HepG2 (cell line): Measurements from ENCODE around the gene HTRA2. TPM values are rescaled to one million over a fixed set of nuclear protein-coding genes. Genes with fewer than 3 reads are reported as not detected.

ENCODE experiments used
- ATAC-seq: fragments of 200-7000 bp; cut with Tn5 transposase; 3 replicates; pipeline ENCODE4 v1.9.1; 2020; ENCODE audit warnings: mild to moderate bottlenecking, moderate library complexity
- BruUV-seq: library from RNA; stranded (reverse); fragments of 400-500 nt; replicated peaks from 2 replicates; lab custom pipeline; 2021; lab: Mats Ljungman, UMichigan
- CTCF ChIA-PET: fragments of 300-600 bp; formaldehyde crosslinking; extraction: SDS; loops from one replicate; lab custom pipeline; 2021; ENCODE audit warnings: low total read pairs, inconsistent platforms, low intra/inter-chr PET ratio; lab: Yijun Ruan, JAX
- POLR2A ChIA-PET: fragments of 350-600 bp; sonication (Branson Sonifier 250); formaldehyde crosslinking; loops from one replicate; lab custom pipeline; 2020; ENCODE audit warnings: antibody characterized with exemption, inconsistent platforms; lab: Yijun Ruan, JAX
- DNase-seq: peaks from one replicate; pipeline ENCODE4 v3.0.0-alpha.2; 2015; ENCODE audit warnings: low spot score
- FAIRE-seq: peaks from 3 replicates; lab custom pipeline; 2011; peaks lifted over from hg19 to GRCh38; lab: Jason Lieb, UNC
- H2AFZ ChIP-seq: one replicate; pipeline ENCODE4 v1.6.1; 2011; ENCODE audit warnings: low read length, inconsistent platforms
- H3K27ac ChIP-seq: fragments of 300-600 bp; 3 replicates; pipeline ENCODE4 v1.8.0; 2011; ENCODE audit warnings: mixed run types, mild to moderate bottlenecking, mixed read lengths, low read length, inconsistent platforms; ENCODE audit not compliant: insufficient read depth; ENCODE audit errors: extremely low read length
- H3K27me3 ChIP-seq, 2 experiments: fragments of 200-600 bp in 1 of 2; 2 replicates in 1 of 2; 3 replicates in 1 of 2; pipeline versions ENCODE4 v1.6.0 to v1.8.0; 2011; ENCODE audit warnings: low read length in 2 of 2, mild to moderate bottlenecking in 2 of 2, moderate library complexity in 2 of 2, inconsistent platforms in 1 of 2; ENCODE audit not compliant: insufficient read depth in 2 of 2, control insufficient read depth in 1 of 2
- H3K36me3 ChIP-seq, 2 experiments: fragments of 200-600 bp in 1 of 2; replicated peaks in 1 of 2; 2 replicates in 1 of 2; 3 replicates in 1 of 2; pipeline versions ENCODE4 v1.5.1 to v1.8.0; 2011; ENCODE audit warnings: low read length in 2 of 2, inconsistent platforms in 1 of 2; ENCODE audit not compliant: insufficient read depth in 2 of 2, control insufficient read depth in 1 of 2
- H3K4me1 ChIP-seq: 2 replicates; pipeline ENCODE4 v1.5.1; 2012; ENCODE audit warnings: low read length, inconsistent platforms; ENCODE audit not compliant: insufficient read depth
- H3K4me2 ChIP-seq: 2 replicates; pipeline ENCODE4 v1.6.0; 2011; ENCODE audit warnings: low read depth, low read length, inconsistent platforms
- H3K4me3 ChIP-seq, 3 experiments: fragments of 200-600 bp in 1 of 3; sonication (generic), shearing (Covaris generic) in 1 of 3; replicated peaks in 1 of 3; 2 replicates each; pipeline ENCODE4 v1.5.1; 2011 to 2016; ENCODE audit warnings: low read length in 3 of 3, inconsistent platforms in 2 of 3, low read depth in 2 of 3, mild to moderate bottlenecking in 2 of 3, control low read depth in 1 of 3, mixed read lengths in 1 of 3; ENCODE audit not compliant: insufficient read depth in 1 of 3
- H3K79me2 ChIP-seq: one replicate; pipeline ENCODE4 v1.6.1; 2011; ENCODE audit warnings: low read length, inconsistent platforms; ENCODE audit not compliant: insufficient read depth
- H3K9ac ChIP-seq: 2 replicates; pipeline ENCODE4 v1.6.0; 2011; ENCODE audit warnings: mild to moderate bottlenecking, low read depth, low read length, inconsistent platforms; ENCODE audit not compliant: insufficient read depth
- H3K9me3 ChIP-seq: 2 replicates; pipeline ENCODE4 v1.5.1; 2012; ENCODE audit warnings: mild to moderate bottlenecking, low read length
- H4K20me1 ChIP-seq: 2 replicates; pipeline ENCODE4 v1.6.0; 2011; ENCODE audit warnings: inconsistent platforms, mild to moderate bottlenecking, low read length, moderate library complexity; ENCODE audit not compliant: insufficient read depth
- CEBPG ChIP-seq: IDR thresholded peaks from 2 replicates; pipeline ENCODE4 v1.6.1; 2016
- PRPF4 ChIP-seq: fragments of 200-400 bp; formaldehyde crosslinking; IDR thresholded peaks from 2 replicates; pipeline ENCODE4 v1.6.1; 2016; ENCODE audit warnings: low read length, low read depth; ENCODE audit not compliant: poor library complexity, severe bottlenecking
- TERF1 ChIP-seq: sonication (generic); formaldehyde crosslinking; IDR thresholded peaks from 2 replicates; pipeline ENCODE4 v1.8.0; 2022; ENCODE audit warnings: mild to moderate bottlenecking, missing genetic modification reagents, moderate library complexity
- TFDP1 ChIP-seq: IDR thresholded peaks from 2 replicates; pipeline ENCODE4 v1.6.1; 2016; ENCODE audit warnings: missing compliant biosample characterization, missing genetic modification reagents, borderline replicate concordance
- ZBTB20 ChIP-seq: sonication (generic); formaldehyde crosslinking; IDR thresholded peaks from 2 replicates; pipeline ENCODE4 v1.8.1; 2023; ENCODE audit warnings: missing genetic modification reagents, low read depth, mild to moderate bottlenecking, borderline replicate concordance
- ZFP91 ChIP-seq: sonication (generic); formaldehyde crosslinking; IDR thresholded peaks from 2 replicates; pipeline ENCODE4 v1.9.0; 2022; ENCODE audit warnings: missing genetic modification reagents, mild to moderate bottlenecking, borderline replicate concordance
- ZNF343 ChIP-seq: sonication (generic); formaldehyde crosslinking; IDR thresholded peaks from 2 replicates; pipeline ENCODE4 v1.4.0; 2020; ENCODE audit warnings: mild to moderate bottlenecking, missing genetic modification reagents
- ZNF816 ChIP-seq: sonication (generic); formaldehyde crosslinking; IDR thresholded peaks from 2 replicates; pipeline ENCODE4 v1.8.0; 2022; ENCODE audit warnings: missing genetic modification reagents, mild to moderate bottlenecking, borderline replicate concordance
- WGBS: methylation state at CpG from one replicate; pipeline ENCODE4 v1.1.6; 2017; ENCODE audit warnings: low lambda C conversion rate; 5-methylcytosine and 5-hydroxymethylcytosine counted together
- in situ Hi-C: cut with HindIII; loops from 2 replicates; pipeline ENCODE4 v1.10.0; 2017; ENCODE audit warnings: low pct_unique_long_range_greater_than_20kb; ENCODE audit not compliant: extremely low pct_ligation_motif_present
- intact Hi-C: fragments of 100-400 bp; cut with micrococcal nuclease; formaldehyde crosslinking; loops from one replicate; pipeline ENCODE4 v1.10.0; 2022; ENCODE audit not compliant: unreplicated experiment
- polyA plus RNA-seq, 8 experiments: library from polyadenylated mRNA; depleted of rRNA in 3 of 8; stranded (reverse) in 7 of 8; unstranded in 1 of 8; fragments of >200 nt; fragmentation: Illumina TruSeq in 4 of 8; extraction: Trizol in 4 of 8; gene quantifications; 2 replicates each; pipeline versions ENCODE4 v1.2.1 to v1.2.3, GENCODE V29; 2011 to 2016; ENCODE audit warnings: low read depth in 4 of 8, missing spikeins in 1 of 8, mixed read lengths in 1 of 8; ENCODE audit not compliant: insufficient read depth in 1 of 8
- total RNA-seq, 5 experiments: library from RNA; depleted of rRNA; stranded (reverse); fragments of >200 nt; fragmentation: Illumina TruSeq; extraction: Trizol; gene quantifications; 2 replicates each; pipeline ENCODE4 v1.2.3, GENCODE V29; 2016; ENCODE audit warnings: low read depth in 1 of 5
- TF ChIP-seq, protein P1 (sequence below): sonication (generic); formaldehyde crosslinking; IDR thresholded peaks from 2 replicates; pipeline ENCODE4 v1.5.0; 2020; ENCODE audit warnings: missing genetic modification reagents, mild to moderate bottlenecking, borderline replicate concordance

Gene HTRA2
- total and polyA plus RNA-seq, 2 of the 13 experiments (the other 11 are each of a cell fraction or from before 2014, with no cell fraction given) = 47.7 to 50.3 TPM

- Histone ChIP-seq H2AFZ (no peak overlapping the region), H3K27ac (peak overlapping the region; percentile 95), H3K36me3 (peaks cover 19 to 33% of the 10 kb centered on the region in 2 experiments), H3K9me3 (no peaks in the 10 kb centered on the region), H3K79me2 (peaks cover 36% of the 10 kb centered on the region), H3K27me3 (no peaks in the 10 kb centered on the region; a peak in 1 of 5 replicates), H3K9ac (peak overlapping the region; percentile 99), H3K4me3 (peak overlapping the region; percentile 84 to 100 (median 100)), H3K4me2 (peak overlapping the region; percentile 88), H3K4me1 (peaks cover 46% of the 10 kb centered on the region), H4K20me1 (no peaks in the 10 kb centered on the region)
- ChIA-PET CTCF (interaction anchor here (1.5 to 1.9 kb wide), 2 partner anchors 23 to 47 kb away, joined by 3 to 5 read pairs; partner anchors contain the start of genes CCDC142, PCGF1 and TTC31), POLR2A (interaction anchor here (0.6 to 5.9 kb wide), 25 partner anchors 8 to 352 kb away, joined by 3 to 93 read pairs (median 6); partner anchors contain the start of genes CCDC142, INO80B, LBX2 and LOXL3)
- 48% methylated on average over 33 of the region's 54 CpGs for WGBS
- DNase-seq (no peak), FAIRE-seq (no peak), ATAC-seq (peak; percentile 8)
- BruUV-seq = no TSS peak
- in situ Hi-C loops (no loop called here), intact Hi-C loops (no loop called here)
- TF ChIP-seq TFDP1 (CRISPR knock-in tag) (peak; percentile 45; the same call in 1 of the 2 replicates), ZNF816 (peak; percentile 15; the same call in 1 of the 2 replicates), ZNF343 (no peak), ZBTB20 (CRISPR knock-in tag) (0 out of 2 replicates have a peak, but pooled peaks have one; percentile 39), TERF1 (peak; percentile 2; the same call in 1 of the 2 replicates), PRPF4 (peak; percentile 92), CEBPG (CRISPR knock-in tag) (no peak), ZFP91 (CRISPR knock-in tag) (0 out of 2 replicates have a peak, but pooled peaks have one; percentile 4)
- TF ChIP-seq, protein P1, sequence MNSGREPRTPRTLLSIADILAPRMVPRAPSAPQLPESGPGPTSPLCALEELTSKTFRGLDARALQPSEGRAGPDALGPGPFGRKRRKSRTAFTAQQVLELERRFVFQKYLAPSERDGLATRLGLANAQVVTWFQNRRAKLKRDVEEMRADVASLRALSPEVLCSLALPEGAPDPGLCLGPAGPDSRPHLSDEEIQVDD (CRISPR knock-in tag) = no peak
Observed at GRCh38 chr2:74530239-74531187, 780 bp downstream of the HTRA2 start.
